ENCODE measurements around the gene KDM5B.

KDM5B gene

GRCh38 chr1:202711949-202712635 lies 96.1 kb downstream of the KDM5B start:
- no peak overlapping the region for H3K4me3 ChIP-seq (ENCODE audit: low read depth, low read length)
- TF ChIP-seq, protein P1, sequence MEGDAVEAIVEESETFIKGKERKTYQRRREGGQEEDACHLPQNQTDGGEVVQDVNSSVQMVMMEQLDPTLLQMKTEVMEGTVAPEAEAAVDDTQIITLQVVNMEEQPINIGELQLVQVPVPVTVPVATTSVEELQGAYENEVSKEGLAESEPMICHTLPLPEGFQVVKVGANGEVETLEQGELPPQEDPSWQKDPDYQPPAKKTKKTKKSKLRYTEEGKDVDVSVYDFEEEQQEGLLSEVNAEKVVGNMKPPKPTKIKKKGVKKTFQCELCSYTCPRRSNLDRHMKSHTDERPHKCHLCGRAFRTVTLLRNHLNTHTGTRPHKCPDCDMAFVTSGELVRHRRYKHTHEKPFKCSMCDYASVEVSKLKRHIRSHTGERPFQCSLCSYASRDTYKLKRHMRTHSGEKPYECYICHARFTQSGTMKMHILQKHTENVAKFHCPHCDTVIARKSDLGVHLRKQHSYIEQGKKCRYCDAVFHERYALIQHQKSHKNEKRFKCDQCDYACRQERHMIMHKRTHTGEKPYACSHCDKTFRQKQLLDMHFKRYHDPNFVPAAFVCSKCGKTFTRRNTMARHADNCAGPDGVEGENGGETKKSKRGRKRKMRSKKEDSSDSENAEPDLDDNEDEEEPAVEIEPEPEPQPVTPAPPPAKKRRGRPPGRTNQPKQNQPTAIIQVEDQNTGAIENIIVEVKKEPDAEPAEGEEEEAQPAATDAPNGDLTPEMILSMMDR (IDR thresholded peaks at IDR 0.05; ENCODE audit: borderline replicate concordance, insufficient read depth, low read depth, low read length): no peak

DNA sequence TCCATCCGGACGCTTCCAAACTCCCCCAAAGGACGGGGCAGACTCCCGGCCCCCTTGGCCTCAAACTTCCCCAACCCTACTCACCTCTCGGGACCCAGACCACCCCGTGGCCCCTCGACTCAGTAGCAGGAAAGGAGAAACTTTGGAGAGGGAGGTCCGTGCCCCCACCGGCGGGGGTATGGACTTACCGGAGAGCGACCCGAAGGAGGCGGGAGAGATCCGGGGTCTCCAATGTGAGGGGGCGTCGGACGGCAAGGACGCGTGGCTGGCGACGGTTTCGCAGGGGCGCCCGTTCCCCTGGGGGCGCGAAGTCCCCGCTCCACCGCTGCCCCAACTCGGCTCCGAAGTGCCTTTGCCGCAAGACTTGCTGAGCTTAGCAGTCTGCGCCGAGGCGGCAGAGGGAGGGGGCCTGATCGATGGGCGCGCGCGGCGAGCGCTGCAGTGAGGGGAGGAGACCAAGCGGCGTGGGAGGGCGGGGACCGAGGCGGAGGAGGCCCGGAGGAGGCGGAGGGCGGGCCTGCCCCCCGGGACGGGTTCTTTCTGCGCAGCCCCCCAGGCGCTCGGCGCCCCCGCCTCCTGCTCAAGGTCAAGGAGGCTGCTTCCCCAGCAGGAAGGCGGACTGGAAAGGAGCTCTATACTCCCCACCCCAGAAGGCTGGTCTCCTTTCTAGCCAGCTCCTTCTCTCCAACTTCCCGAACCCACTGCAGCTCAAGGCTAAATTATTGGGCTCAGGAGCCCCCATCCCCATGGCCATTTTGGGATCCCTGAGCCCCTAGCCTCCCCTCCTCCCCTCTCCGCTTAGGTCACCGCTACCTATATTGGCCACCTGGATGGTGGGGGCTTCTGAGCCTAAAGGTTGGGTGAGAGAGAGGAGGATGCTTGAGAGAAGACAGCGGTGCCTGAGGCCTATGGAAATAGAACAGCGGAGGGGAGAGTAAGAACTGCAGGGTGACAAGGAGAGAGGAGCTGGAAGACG lies 97.9 kb downstream of the KDM5B start, which contains the start of gene SYT2:
Gene SYT2, minus strand, starts transcription at position 385 of the 976 bp plus-strand sequence. CDS start 104,682 bp downstream, outside the sequence.
- TF ChIP-seq, protein P1 (IDR thresholded peaks at IDR 0.05; ENCODE audit: borderline replicate concordance, insufficient read depth, low read depth, low read length): no peak
- no peak within 1 kb of the TSS for H3K4me3 ChIP-seq (ENCODE audit: low read depth, low read length)

DNA sequence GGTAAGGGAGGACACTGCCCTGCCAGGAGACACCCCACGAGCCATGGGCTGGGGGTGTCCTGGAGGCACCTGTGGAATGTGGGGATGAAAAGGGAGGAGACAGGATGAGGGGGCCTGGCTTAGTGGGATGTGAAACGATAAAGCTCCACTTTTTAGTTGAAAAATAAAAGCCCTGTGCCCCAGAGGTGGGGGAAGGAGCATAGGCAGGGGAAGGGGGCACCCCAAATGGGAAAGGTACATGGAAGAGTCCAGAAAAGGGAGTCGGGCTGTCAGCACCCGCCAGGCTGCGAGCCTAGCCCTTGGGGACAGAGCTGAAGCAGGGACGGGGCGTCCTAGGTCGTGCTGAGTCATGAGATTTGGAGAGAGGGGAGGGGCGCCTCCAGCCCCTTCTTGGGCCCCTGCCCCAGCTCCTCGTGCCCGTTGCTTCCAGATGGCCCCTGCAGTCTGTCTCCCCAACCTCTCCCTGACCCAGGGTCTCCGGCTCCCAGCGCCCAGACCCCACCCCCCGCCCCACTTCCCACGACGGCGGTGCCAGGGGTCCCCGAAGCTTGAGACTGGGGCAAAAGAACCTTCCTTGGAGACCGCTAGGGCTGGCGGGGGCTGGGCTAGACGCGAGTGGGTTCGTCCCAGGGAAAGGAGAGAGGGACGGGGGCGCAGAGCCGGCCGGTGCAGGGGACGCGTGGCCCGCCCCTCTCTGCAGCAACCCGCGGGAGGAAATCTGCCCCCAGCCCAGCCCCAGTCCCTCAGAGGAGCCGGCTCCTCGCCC lies 98.8 kb downstream of the KDM5B start:
- TF ChIP-seq, protein P1 (IDR thresholded peaks at IDR 0.05; ENCODE audit: borderline replicate concordance, insufficient read depth, low read depth, low read length): no peak
- H3K4me3 ChIP-seq (ENCODE audit: low read depth, low read length): no peak overlapping the region

- H3K4me3 ChIP-seq (ENCODE audit: low read depth, low read length): no peak overlapping the region
- TF ChIP-seq, protein P1 (IDR thresholded peaks at IDR 0.05; ENCODE audit: borderline replicate concordance, insufficient read depth, low read depth, low read length): no peak
Observed at GRCh38 chr1:202708456-202709275, 99.6 kb downstream of the KDM5B start.

DNA sequence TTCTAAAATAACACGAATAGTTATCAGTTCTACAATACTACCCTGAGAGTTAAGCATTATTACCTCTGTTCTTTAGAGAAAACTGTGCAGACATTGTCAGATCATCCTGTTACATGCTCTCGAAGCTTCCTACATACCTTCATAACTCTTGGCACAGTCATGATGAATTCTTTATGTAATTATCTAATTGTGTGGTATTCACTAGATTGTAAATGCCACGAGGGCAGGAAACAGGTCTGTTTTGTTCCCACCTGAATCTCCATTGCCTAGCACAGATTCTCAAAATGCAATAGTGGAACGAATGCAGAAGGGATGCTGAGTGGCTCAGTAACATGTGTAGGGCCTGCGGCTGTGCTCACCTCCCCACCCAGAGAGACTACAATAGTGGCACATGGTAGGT lies 101.4 kb downstream of the KDM5B start:
- TF ChIP-seq, protein P1 (IDR thresholded peaks at IDR 0.05; ENCODE audit: borderline replicate concordance, insufficient read depth, low read depth, low read length): no peak
- no peak overlapping the region for H3K4me3 ChIP-seq (ENCODE audit: low read depth, low read length)

- TF ChIP-seq, protein P1 (IDR thresholded peaks at IDR 0.05; ENCODE audit: borderline replicate concordance, insufficient read depth, low read depth, low read length): no peak
- H3K4me3 ChIP-seq (ENCODE audit: low read depth, low read length): no peak overlapping the region
Observed at GRCh38 chr1:202704601-202705000, 103.6 kb downstream of the KDM5B start.

Data from GM12875 (cell line).